Stimulated activated naive CD4-positive, alpha-beta T cell (primary cell): ENCODE results near the gene SRRM4.

Experiments used
- DNase-seq, 6 experiments: peaks; one replicate each; lab custom pipeline; 2025; lab: John Stamatoyannopoulos, UW

The SRRM4 gene

GRCh38 chr12:119202544-119202943 lies 221.2 kb downstream of the SRRM4 start:
- no peak for DNase-seq

- no peak for DNase-seq
These were observed 222.8 kb downstream of the SRRM4 start for GRCh38 chr12:119204131-119204530.

- DNase-seq: no peak
These were observed 223.4 kb downstream of the SRRM4 start for GRCh38 chr12:119204671-119205285.

- no peak for DNase-seq
These were observed 225.2 kb downstream of the SRRM4 start for GRCh38 chr12:119206348-119207062.

GRCh38 chr12:119207063-119207560 lies 225.8 kb downstream of the SRRM4 start:
- DNase-seq: no peak

- no peak for DNase-seq
These were observed 227.3 kb downstream of the SRRM4 start for GRCh38 chr12:119208626-119209061.

- DNase-seq: no peak
These were observed 230.5 kb downstream of the SRRM4 start for GRCh38 chr12:119211884-119212283.
